Activated T-cell treated with anti-CD3 and anti-CD28 coated beads for 48 hours (primary cell): ENCODE results near the gene KIF4A.
A peak's percentile ranks its signal among the peaks of the same experiment; 100 is the strongest.
"Not testable (repeated sequence)": the region's sequence is repeated elsewhere in the genome, so short reads cannot be mapped to it uniquely, and the experiment has no call there.

Experiments used
- DNase-seq: peaks from one replicate; pipeline ENCODE4 v3.0.0-alpha.2; 2020; ENCODE audit warnings: low read depth

The KIF4A gene, protein sequence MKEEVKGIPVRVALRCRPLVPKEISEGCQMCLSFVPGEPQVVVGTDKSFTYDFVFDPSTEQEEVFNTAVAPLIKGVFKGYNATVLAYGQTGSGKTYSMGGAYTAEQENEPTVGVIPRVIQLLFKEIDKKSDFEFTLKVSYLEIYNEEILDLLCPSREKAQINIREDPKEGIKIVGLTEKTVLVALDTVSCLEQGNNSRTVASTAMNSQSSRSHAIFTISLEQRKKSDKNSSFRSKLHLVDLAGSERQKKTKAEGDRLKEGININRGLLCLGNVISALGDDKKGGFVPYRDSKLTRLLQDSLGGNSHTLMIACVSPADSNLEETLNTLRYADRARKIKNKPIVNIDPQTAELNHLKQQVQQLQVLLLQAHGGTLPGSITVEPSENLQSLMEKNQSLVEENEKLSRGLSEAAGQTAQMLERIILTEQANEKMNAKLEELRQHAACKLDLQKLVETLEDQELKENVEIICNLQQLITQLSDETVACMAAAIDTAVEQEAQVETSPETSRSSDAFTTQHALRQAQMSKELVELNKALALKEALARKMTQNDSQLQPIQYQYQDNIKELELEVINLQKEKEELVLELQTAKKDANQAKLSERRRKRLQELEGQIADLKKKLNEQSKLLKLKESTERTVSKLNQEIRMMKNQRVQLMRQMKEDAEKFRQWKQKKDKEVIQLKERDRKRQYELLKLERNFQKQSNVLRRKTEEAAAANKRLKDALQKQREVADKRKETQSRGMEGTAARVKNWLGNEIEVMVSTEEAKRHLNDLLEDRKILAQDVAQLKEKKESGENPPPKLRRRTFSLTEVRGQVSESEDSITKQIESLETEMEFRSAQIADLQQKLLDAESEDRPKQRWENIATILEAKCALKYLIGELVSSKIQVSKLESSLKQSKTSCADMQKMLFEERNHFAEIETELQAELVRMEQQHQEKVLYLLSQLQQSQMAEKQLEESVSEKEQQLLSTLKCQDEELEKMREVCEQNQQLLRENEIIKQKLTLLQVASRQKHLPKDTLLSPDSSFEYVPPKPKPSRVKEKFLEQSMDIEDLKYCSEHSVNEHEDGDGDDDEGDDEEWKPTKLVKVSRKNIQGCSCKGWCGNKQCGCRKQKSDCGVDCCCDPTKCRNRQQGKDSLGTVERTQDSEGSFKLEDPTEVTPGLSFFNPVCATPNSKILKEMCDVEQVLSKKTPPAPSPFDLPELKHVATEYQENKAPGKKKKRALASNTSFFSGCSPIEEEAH

DNA sequence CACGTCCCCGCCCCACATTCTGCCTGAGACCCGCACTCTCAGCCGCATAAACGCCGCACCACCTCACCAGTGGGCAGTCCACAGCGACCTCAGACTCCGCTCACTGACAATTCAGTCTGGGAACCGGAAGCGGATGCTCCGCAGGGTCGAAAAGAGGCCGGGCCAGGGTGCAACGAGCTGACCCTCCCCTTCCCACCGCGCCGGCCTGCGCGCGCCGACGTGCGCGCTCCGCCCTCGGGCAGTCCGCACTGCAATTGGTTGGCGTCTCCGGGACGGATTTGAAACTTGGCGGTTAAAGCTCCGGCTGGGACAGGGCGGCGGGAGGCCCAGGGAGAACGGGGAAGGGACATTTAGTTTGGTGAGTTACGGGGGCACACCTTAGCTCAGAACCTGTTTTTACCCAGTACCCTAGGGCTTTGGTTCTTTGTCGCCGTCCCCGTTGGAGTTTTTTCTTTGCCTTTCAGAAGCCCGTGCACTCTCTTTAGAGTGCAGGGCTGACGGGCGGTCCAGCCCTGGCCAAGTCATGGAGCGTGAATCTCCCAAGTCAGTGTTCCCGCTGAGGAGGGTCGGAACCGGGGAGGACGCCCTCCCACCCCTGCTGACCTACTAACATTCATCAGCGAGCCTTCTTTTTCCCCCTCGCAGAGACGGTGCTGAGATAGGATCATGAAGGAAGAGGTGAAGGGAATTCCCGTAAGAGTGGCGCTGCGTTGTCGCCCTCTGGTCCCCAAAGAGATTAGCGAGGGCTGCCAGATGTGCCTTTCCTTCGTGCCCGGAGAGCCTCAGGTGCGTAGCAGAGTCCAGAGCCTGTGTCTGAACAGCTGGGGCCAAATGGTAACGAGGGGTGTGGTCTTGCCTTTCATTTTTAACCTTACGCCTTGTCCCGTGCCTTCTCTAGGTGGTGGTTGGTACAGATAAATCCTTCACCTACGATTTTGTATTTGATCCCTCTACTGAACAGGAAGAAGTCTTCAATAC is at the start of gene KIF4A, which contains the start of gene PDZD11:
TSS of gene KIF4A (plus strand) at position 312 of the 978 bp plus-strand sequence. CDS start at position 667, 355 bp downstream.
TSS of gene PDZD11 (minus strand) at position 135 of the 978 bp plus-strand sequence. CDS start 586 bp downstream, outside the sequence.
- peak; percentile 80 for DNase-seq

DNA sequence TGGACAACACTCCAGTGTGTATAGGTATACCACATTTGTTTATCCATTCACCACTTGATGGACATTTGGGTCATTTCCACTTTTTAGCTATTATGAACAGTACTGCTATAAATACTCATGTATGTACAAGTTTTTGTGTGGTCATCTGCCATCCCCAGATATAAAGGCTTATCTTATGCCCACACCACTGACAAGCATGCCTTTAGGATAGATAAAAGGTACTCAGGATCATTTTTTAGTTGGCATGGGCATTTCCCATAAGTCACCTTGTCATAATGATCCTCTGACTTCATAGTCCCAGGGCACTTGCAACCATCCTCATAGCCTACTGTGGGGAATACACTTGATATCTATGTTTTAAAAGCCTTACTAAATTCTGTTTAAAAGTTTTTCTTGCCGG is 49.2 kb upstream of the KIF4A start:
- DNase-seq: no peak

GRCh38 chrX:70241501-70241900 is 48.4 kb upstream of the KIF4A start:
- DNase-seq: no peak

- not testable (repeated sequence) for DNase-seq
Measured at GRCh38 chrX:70243601-70244000, 46.3 kb upstream of the KIF4A start.

DNA sequence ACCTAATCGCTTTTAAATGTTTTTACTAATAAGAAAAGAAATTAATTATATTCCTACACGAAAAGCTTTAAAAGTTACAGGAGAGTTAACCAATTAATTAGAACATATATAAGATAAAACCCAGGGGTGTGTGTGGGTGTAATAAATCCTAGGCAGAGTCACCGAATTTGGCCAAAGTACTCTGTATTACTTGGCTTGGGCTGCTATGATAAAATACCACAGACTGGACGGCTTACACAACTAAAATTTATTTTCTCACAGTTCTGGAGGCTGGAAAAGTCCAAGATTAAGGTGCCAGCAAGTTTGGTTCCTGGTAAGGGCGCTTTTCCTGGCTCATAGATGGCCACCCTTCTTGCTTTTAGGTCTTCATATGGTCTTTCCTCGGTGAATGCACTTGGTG is 45.0 kb upstream of the KIF4A start:
- DNase-seq: no peak

GRCh38 chrX:70247252-70247651 is 42.7 kb upstream of the KIF4A start:
- DNase-seq: no peak

- DNase-seq: no peak
Measured at GRCh38 chrX:70252491-70252890, 37.4 kb upstream of the KIF4A start.

- DNase-seq: no peak
Measured at GRCh38 chrX:70253377-70254062, 36.4 kb upstream of the KIF4A start.

DNA sequence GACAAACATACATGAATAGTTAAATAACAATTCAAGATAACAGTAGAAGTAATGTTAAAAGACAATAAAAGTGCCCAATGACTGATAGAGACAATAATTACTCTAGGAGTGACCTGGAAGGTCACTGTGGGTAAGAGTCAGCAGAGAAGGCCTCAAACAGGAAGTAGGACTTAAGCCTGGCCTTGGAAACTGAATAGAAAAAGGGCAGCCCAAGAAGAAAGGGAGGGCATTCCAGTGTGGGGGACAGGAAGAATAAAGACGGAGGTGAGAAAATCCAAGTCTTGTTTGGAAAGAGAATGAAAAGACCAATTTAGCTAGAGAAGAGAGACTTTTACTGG is 35.9 kb upstream of the KIF4A start:
- DNase-seq: no peak

DNA sequence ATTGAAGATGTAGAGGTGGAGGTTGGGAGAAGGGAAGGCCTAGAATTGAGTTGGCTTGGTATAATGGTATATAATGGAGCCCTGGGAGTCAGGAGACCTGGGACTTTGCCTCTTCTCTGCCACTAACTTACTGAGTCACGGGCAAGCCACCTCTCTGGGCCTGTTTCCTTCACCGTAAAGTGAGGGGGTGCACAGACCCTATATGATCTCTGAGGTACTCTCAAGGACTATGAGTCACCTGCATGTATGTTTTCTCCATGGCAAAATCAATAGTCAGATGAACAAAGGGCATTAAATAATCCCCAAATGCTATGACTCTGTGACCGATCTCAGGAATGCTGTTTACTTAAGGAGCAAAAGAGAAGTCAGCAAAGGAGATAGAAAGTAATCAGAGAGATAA is 35.0 kb upstream of the KIF4A start:
- no peak for DNase-seq

DNA sequence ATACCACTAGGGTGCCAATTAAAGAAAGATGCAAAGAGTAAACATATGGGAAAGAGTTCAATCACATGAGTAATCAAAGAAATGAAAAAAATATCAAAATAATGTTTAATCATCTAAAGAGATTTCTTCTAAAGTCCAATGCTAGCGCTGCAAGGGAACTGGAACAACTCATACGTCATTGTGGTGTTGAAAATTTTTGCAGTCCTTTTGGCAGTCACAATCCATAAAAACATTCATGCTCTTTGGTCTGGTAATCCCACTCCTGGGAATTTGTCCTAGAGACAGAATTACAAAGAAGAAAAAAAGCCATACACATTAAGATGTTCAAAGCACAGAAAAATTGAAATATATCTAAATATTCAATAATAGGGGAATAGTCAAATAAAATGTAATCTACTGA is 34.5 kb upstream of the KIF4A start:
- DNase-seq: no peak

DNA sequence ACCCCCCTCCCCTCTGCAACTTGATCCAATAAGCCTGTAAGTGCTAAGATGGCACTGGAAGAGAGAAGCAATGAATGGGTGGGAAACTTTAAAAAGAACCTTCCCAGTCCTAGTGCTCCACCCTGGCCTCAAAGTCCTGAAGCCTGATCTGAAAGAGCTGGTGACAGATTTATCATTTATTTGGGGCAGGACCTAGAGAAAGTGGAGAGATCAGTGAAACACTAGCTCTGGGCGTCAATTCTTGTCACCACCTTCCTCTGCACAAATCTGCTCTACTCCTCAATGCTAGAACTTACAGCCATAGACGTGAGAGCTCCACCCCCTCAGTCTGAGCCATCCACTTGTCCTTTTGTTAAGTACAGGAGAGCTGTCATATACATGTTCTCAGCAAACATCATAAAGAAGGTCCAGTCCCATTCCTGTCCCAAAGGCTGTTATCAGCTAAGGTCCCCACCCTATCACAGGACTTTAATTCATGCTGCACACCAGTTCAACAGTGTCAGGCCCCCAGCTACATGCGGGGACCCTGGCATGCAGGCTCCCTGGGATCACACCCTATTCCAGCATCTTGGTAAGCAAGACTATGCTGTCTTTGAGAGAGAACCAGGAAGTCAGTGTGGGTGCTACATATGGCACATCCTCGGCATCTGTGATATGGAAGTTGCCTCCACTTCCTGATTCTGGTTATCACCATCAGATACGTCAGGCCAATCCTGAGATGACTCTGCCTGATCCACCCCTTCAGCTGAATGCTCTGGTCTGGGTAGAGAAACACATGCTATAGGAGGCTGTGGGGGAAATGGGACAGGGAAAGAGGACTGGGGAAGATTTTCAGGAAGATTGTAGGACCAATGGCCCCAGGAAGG is 32.2 kb upstream of the KIF4A start:
- DNase-seq: no peak

- DNase-seq: no peak
Measured at GRCh38 chrX:70260104-70260503, 29.8 kb upstream of the KIF4A start, which contains the start of gene P2RY4. P2RY4 (minus strand) TSS chrX:70260204; CDS start chrX:70259624, 580 bp downstream.

- peak; percentile 26 for DNase-seq
Measured at GRCh38 chrX:70262952-70263567, 26.8 kb upstream of the KIF4A start.

DNA sequence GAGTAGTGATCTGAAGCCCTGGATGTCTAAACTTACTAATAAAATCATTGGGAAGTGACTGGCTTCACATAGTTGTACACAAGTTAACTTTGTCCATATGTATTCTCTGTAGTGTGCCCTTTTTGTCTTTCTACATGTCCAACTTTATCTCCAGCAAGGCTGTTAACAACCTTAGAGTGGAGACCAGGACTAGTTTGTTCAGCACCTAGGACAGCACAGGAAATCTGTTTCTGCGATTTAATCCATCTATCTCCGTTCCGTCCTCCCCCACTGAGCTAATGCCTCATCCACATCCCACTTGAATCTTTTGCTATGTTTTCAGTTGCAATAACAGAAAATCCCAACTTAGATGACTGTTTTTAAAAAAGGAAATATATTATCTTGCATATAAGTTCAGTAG is 25.1 kb upstream of the KIF4A start:
- no peak for DNase-seq

- DNase-seq: no peak
Measured at GRCh38 chrX:70268034-70268433, 21.9 kb upstream of the KIF4A start, which contains the start of gene ARR3. ARR3 (plus strand) TSS chrX:70268334; CDS start chrX:70269386, 1,052 bp downstream.

DNA sequence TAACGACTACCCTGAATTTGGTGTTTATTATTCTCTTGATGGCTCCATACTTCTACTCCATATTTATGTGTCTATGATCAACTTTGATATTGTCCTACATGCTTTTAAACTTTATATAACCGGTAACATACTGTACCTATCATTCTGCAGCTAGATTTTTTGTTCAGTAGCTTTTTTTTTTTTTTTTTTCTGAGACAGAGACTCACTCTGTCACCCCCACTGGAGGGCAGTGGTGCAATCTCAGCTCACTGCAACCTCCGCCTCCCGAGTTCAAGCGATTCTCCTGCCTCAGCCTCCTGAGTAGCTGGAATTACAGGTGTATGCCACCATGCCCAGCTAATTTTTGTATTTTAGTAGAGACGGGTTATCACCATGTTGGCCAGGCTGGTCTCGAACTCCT is 15.9 kb upstream of the KIF4A start:
- DNase-seq: not testable (repeated sequence)

- DNase-seq: no peak
Measured at GRCh38 chrX:70279081-70279480, 10.8 kb upstream of the KIF4A start.

GRCh38 chrX:70280573-70280972 is 9.3 kb upstream of the KIF4A start:
- no peak for DNase-seq
